Breast epithelium (tissue), 4 donors: ENCODE data around the gene RAPGEF4. TPM values are rescaled to one million over a fixed set of nuclear protein-coding genes. Genes with fewer than 3 reads are reported as not detected.

Experiments
- DNase-seq, 2 donors: peaks; one replicate each; pipeline ENCODE4 v3.0.0-alpha.2; 2019; ENCODE audit warnings: low spot score in 2 of 2
- H3K27ac ChIP-seq, 2 donors: fragments of 200-600 bp; sonication (generic) in 1 of 2; one replicate each; pipeline ENCODE4 v1.5.1; 2016 to 2019; ENCODE audit warnings: mild to moderate bottlenecking in 1 of 2
- H3K27me3 ChIP-seq, 2 donors: fragments of 200-600 bp; sonication (generic) in 1 of 2; one replicate each; pipeline versions ENCODE4 v1.5.1 to v1.6.0; 2017 to 2019; ENCODE audit warnings: control low read depth in 1 of 2, mild to moderate bottlenecking in 1 of 2
- H3K36me3 ChIP-seq: fragments of 200-600 bp; one replicate; pipeline ENCODE4 v1.5.1; 2019
- H3K4me1 ChIP-seq, 2 donors: fragments of 200-600 bp; sonication (generic); one replicate each; pipeline ENCODE4 v1.5.1; 2016 to 2019; ENCODE audit warnings: control low read depth in 1 of 2
- H3K4me3 ChIP-seq, 3 donors: fragments of 200-600 bp; sonication (generic); 1 replicate in 2 of 3; 2 replicates in 1 of 3; pipeline ENCODE4 v1.5.1; 2016 to 2019; ENCODE audit warnings: mild to moderate bottlenecking in 3 of 3, moderate library complexity in 2 of 3
- H3K9me3 ChIP-seq, 2 donors: fragments of 200-600 bp; sonication (generic) in 1 of 2; one replicate each; pipeline ENCODE4 v1.5.1; 2016 to 2019; ENCODE audit warnings: control low read depth in 1 of 2
- CTCF ChIP-seq, 3 donors: fragments of 450-650 bp; IDR thresholded peaks; one replicate each; pipeline ENCODE4 v1.5.1; 2016 to 2017; ENCODE audit warnings: antibody characterized with exemption in 3 of 3, mild to moderate bottlenecking in 3 of 3, moderate library complexity in 3 of 3
- POLR2A ChIP-seq: fragments of 450-650 bp; IDR thresholded peaks from one replicate; pipeline ENCODE4 v1.6.1; 2016; ENCODE audit warnings: antibody characterized with exemption, mild to moderate bottlenecking, moderate library complexity
- POLR2AphosphoS5 ChIP-seq, 3 donors: sonication (generic); formaldehyde crosslinking; IDR thresholded peaks; one replicate each; pipeline ENCODE4 v1.6.1; 2017; ENCODE audit warnings: antibody characterized with exemption in 3 of 3
- intact Hi-C: fragments of 100-400 bp; cut with DNase I; formaldehyde crosslinking; loops from one replicate; pipeline ENCODE4 v1.15.1; 2023; ENCODE audit warnings: low total_unique reads
- total RNA-seq, 3 donors: library from RNA; depleted of rRNA; stranded (reverse); fragments of >200 nt; gene quantifications; one replicate each; pipeline ENCODE4 v1.1.0, GENCODE V29; 2016

The RAPGEF4 gene
- total RNA-seq, 3 donors from 2014 or later, result 7.7 to 12.8 (median 11.6) TPM

DNA sequence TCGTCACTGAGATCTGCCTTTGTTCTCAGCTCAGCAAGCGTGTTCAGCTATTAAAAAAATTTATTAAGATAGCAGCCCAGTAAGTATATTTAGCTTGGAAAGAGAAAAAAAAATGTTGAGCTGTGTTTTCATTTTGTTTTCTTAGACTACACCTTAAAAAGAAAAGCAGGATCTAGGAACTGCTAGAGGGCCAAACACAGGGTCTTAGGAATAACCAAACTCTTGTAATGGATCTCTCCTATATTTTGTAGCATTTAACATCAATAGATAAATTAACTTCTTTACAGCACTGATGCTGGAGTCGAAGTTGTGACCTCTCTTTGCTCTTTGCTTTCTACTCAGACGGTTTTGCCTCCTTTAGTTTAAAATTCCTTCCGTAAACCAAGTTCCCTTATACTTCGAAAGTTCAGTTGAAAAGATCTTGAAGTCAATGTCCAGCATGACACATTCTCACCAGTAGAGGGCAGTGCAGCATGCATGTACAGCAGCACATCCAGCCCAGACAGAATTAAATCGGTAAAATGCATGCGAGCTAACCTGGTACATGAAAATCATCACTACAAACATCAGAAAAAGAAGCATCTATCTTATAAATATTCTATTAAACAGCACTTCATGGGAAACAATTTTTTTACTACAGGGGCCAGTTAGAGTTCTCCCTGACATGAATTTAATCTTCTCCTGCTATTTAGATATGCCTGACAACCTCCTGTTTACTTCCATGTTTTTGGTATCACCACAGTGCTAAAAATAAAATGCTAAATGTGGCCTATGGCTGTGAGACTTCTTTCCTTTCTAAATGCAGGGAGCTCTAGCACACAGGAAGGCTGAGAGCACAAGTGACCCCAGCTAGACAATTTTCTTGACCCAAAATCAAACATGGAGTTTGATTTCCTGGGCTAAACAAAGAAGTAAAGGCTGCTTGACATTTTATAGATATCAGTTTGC, 291.8 kb downstream of the RAPGEF4 start:
- H3K27ac ChIP-seq, result peak overlapping the region; percentile 56 to 58
- intact Hi-C loops, result no loop called here
- H3K27me3 ChIP-seq, result no peaks in the 10 kb centered on the region
- no peak for TF ChIP-seq POLR2A
- peak; percentile 94 to 98 (median 97) for TF ChIP-seq CTCF (IDR thresholded peaks at IDR 0.05)
- TF ChIP-seq POLR2AphosphoS5 (IDR thresholded peaks at IDR 0.05), result peak in 2 of 3 donors; percentile 56 to 60
- no peaks in the 10 kb centered on the region for H3K36me3 ChIP-seq
- no peak overlapping the region for H3K4me3 ChIP-seq
- H3K9me3 ChIP-seq, result no peaks in the 10 kb centered on the region
- DNase-seq, result peak; percentile 80 to 90
- H3K4me1 ChIP-seq, result no peaks in the 10 kb centered on the region

GRCh38 chr2:173028141-173028540, 292.5 kb downstream of the RAPGEF4 start:
- Histone ChIP-seq H3K9me3 (no peaks in the 10 kb centered on the region), H3K27ac (peak overlapping the region; percentile 56 to 58), H3K4me1 (no peaks in the 10 kb centered on the region), H3K27me3 (no peaks in the 10 kb centered on the region), H3K4me3 (no peak overlapping the region), H3K36me3 (no peaks in the 10 kb centered on the region)
- TF ChIP-seq CTCF (IDR thresholded peaks at IDR 0.05), result no peak
- no peak for TF ChIP-seq POLR2A
- TF ChIP-seq POLR2AphosphoS5 (IDR thresholded peaks at IDR 0.05), result no peak
- no peak for DNase-seq
- intact Hi-C loops, result no loop called here

- Histone ChIP-seq H3K36me3 (no peaks in the 10 kb centered on the region), H3K4me3 (no peak overlapping the region), H3K27me3 (no peaks in the 10 kb centered on the region), H3K4me1 (no peaks in the 10 kb centered on the region), H3K9me3 (no peaks in the 10 kb centered on the region), H3K27ac (no peak overlapping the region)
- intact Hi-C loops, result no loop called here
- DNase-seq, result no peak
- TF ChIP-seq CTCF (IDR thresholded peaks at IDR 0.05), result no peak
- TF ChIP-seq POLR2AphosphoS5 (IDR thresholded peaks at IDR 0.05), result no peak
These were observed 293.0 kb downstream of the RAPGEF4 start for GRCh38 chr2:173028671-173029070.

GRCh38 chr2:173030561-173031490, 295.2 kb downstream of the RAPGEF4 start:
- Histone ChIP-seq H3K4me1 (no peaks in the 10 kb centered on the region), H3K4me3 (no peak overlapping the region), H3K27me3 (no peaks in the 10 kb centered on the region), H3K36me3 (no peaks in the 10 kb centered on the region), H3K9me3 (no peaks in the 10 kb centered on the region), H3K27ac (peak overlapping the region; percentile 50 to 68)
- intact Hi-C loops, result no loop called here
- TF ChIP-seq POLR2AphosphoS5 (IDR thresholded peaks at IDR 0.05), result no peak
- no peak for TF ChIP-seq POLR2A
- no peak for TF ChIP-seq CTCF (IDR thresholded peaks at IDR 0.05)
- DNase-seq, result peak in 1 of 2 donors; percentile 52
